H9 (cell line): ENCODE data around the gene CELF1. TPM values are rescaled to one million over a fixed set of nuclear protein-coding genes. Genes with fewer than 3 reads are reported as not detected.

Source experiments
- DNase-seq: peaks from one replicate; pipeline ENCODE4 v3.0.0-alpha.2; 2017
- H2AFZ ChIP-seq: one replicate; pipeline ENCODE4 v1.6.1; 2013; ENCODE audit warnings: mild to moderate bottlenecking, low read length, control low read depth, moderate library complexity
- H2AK5ac ChIP-seq: 2 replicates; pipeline ENCODE4 v1.6.1; 2013; ENCODE audit warnings: low read length, control low read depth, mixed read lengths; ENCODE audit not compliant: insufficient read length
- H2BK120ac ChIP-seq: one replicate; pipeline ENCODE4 v1.6.1; 2013; ENCODE audit warnings: low read depth, mild to moderate bottlenecking, low read length, control low read depth, inconsistent platforms; ENCODE audit not compliant: poor library complexity, severe bottlenecking
- H2BK12ac ChIP-seq: 2 replicates; pipeline ENCODE4 v1.6.1; 2013; ENCODE audit warnings: low read length, control low read depth, mixed read lengths, low read depth; ENCODE audit not compliant: insufficient read length
- H2BK15ac ChIP-seq: 2 replicates; pipeline ENCODE4 v1.6.1; 2013; ENCODE audit warnings: low read depth, low read length, control low read depth
- H2BK20ac ChIP-seq: one replicate; pipeline ENCODE4 v1.6.1; 2013; ENCODE audit warnings: low read depth, mild to moderate bottlenecking, low read length, control low read depth, inconsistent platforms; ENCODE audit not compliant: poor library complexity, severe bottlenecking
- H2BK5ac ChIP-seq: 2 replicates; pipeline ENCODE4 v1.6.1; 2013; ENCODE audit warnings: low read length, control low read depth, mixed read lengths; ENCODE audit not compliant: insufficient read length
- H3K14ac ChIP-seq: 2 replicates; pipeline ENCODE4 v1.6.1; 2013; ENCODE audit warnings: low read length, control low read depth; ENCODE audit not compliant: insufficient read depth
- H3K18ac ChIP-seq: 2 replicates; pipeline ENCODE4 v1.6.1; 2013; ENCODE audit warnings: low read depth, mild to moderate bottlenecking, mixed read lengths, low read length, control low read depth; ENCODE audit not compliant: insufficient read length
- H3K23ac ChIP-seq: 2 replicates; pipeline ENCODE4 v1.6.1; 2013; ENCODE audit warnings: low read length, control low read depth, mixed read lengths, low read depth; ENCODE audit not compliant: insufficient read length
- H3K23me2 ChIP-seq: 2 replicates; pipeline ENCODE4 v1.6.1; 2013; ENCODE audit warnings: low read depth, mild to moderate bottlenecking, mixed read lengths, low read length, control low read depth; ENCODE audit not compliant: insufficient read length, poor library complexity, severe bottlenecking
- H3K27ac ChIP-seq: 2 replicates; pipeline ENCODE4 v1.5.1; 2013; ENCODE audit warnings: low read length, control low read depth, mixed read lengths, low read depth; ENCODE audit not compliant: insufficient read length
- H3K27me3 ChIP-seq: 2 replicates; pipeline ENCODE4 v1.6.1; 2013; ENCODE audit warnings: low read length, control low read depth, inconsistent platforms; ENCODE audit not compliant: insufficient read depth
- H3K4ac ChIP-seq: 2 replicates; pipeline ENCODE4 v1.6.1; 2013; ENCODE audit warnings: low read depth, mild to moderate bottlenecking, control low read depth, inconsistent platforms, low read length, moderate library complexity
- H3K4me1 ChIP-seq: 2 replicates; pipeline ENCODE4 v1.6.1; 2013; ENCODE audit warnings: low read length, control low read depth, inconsistent platforms; ENCODE audit not compliant: insufficient read depth
- H3K4me2 ChIP-seq: 2 replicates; pipeline ENCODE4 v1.6.1; 2013; ENCODE audit warnings: low read length, control low read depth, mixed read lengths; ENCODE audit not compliant: insufficient read length, insufficient read depth
- H3K56ac ChIP-seq: 2 replicates; pipeline ENCODE4 v1.6.1; 2013; ENCODE audit warnings: low read depth, mild to moderate bottlenecking, mixed read lengths, low read length, control low read depth; ENCODE audit not compliant: insufficient read length
- H3K79me1 ChIP-seq: 2 replicates; pipeline ENCODE4 v1.6.1; 2013; ENCODE audit warnings: low read depth, mild to moderate bottlenecking, moderate library complexity, low read length, control low read depth, inconsistent platforms; ENCODE audit not compliant: insufficient read depth, poor library complexity, severe bottlenecking
- H3K79me2 ChIP-seq: 2 replicates; pipeline ENCODE4 v1.6.1; 2013; ENCODE audit warnings: low read length, control low read depth, inconsistent platforms; ENCODE audit not compliant: insufficient read depth
- H3K9ac ChIP-seq: 2 replicates; pipeline ENCODE4 v1.6.1; 2013; ENCODE audit warnings: low read length, control low read depth, mixed read lengths; ENCODE audit not compliant: insufficient read length; ENCODE audit errors: extremely low read depth
- H3K9me3 ChIP-seq: one replicate; pipeline ENCODE4 v1.6.1; 2013; ENCODE audit warnings: low read depth, low read length, inconsistent platforms; ENCODE audit not compliant: control insufficient read depth
- H3T11ph ChIP-seq: one replicate; pipeline ENCODE4 v1.6.1; 2013; ENCODE audit warnings: mild to moderate bottlenecking, low read length, control low read depth, inconsistent platforms
- H4K20me1 ChIP-seq: one replicate; pipeline ENCODE4 v1.6.1; 2013; ENCODE audit not compliant: control insufficient read depth, insufficient read length, insufficient read depth
- H4K5ac ChIP-seq: 2 replicates; pipeline ENCODE4 v1.6.1; 2013; ENCODE audit warnings: low read depth, mild to moderate bottlenecking, mixed read lengths, low read length, control low read depth; ENCODE audit not compliant: insufficient read length
- H4K8ac ChIP-seq: replicated peaks from 2 replicates; pipeline ENCODE4 v1.6.1; 2013; ENCODE audit warnings: low read length, control low read depth, mixed read lengths, low read depth; ENCODE audit not compliant: insufficient read length
- H4K91ac ChIP-seq: 2 replicates; pipeline ENCODE4 v1.6.1; 2013; ENCODE audit warnings: low read depth, mild to moderate bottlenecking, moderate library complexity, mixed read lengths, low read length, control low read depth; ENCODE audit not compliant: insufficient read length
- H3K27ac Mint-ChIP-seq, 3 experiments: 2 replicates in 2 of 3; 3 replicates in 1 of 3; pipeline ENCODE4 v1.8.0; 2020 to 2021; ENCODE audit warnings: mixed read lengths in 3 of 3, mild to moderate bottlenecking in 1 of 3, moderate library complexity in 1 of 3
- H3K27me3 Mint-ChIP-seq: 2 replicates; pipeline ENCODE4 v1.8.0; 2021; ENCODE audit warnings: low read depth, mild to moderate bottlenecking, moderate library complexity, mixed read lengths
- H3K36me3 Mint-ChIP-seq, 3 experiments: 2 replicates in 2 of 3; 3 replicates in 1 of 3; pipeline ENCODE4 v1.8.0; 2020 to 2021; ENCODE audit warnings: low read depth in 3 of 3, mixed read lengths in 3 of 3; ENCODE audit not compliant: insufficient read depth in 1 of 3
- H3K4me1 Mint-ChIP-seq, 2 experiments: 2 replicates each; pipeline ENCODE4 v1.8.0; 2020; ENCODE audit warnings: mixed read lengths in 2 of 2
- H3K4me3 Mint-ChIP-seq, 2 experiments: 2 replicates in 1 of 2; 3 replicates in 1 of 2; pipeline ENCODE4 v1.8.0; 2020 to 2021; ENCODE audit warnings: mild to moderate bottlenecking in 2 of 2, mixed read lengths in 2 of 2, moderate library complexity in 1 of 2
- H3K9me3 Mint-ChIP-seq, 2 experiments: 2 replicates in 1 of 2; 3 replicates in 1 of 2; pipeline ENCODE4 v1.8.0; 2020; ENCODE audit warnings: mild to moderate bottlenecking in 2 of 2, mixed read lengths in 2 of 2, moderate library complexity in 1 of 2
- WGBS: extraction: QIAGEN DNeasy Blood & Tissue Kit; methylation state at CpG from one replicate; pipeline ENCODE4 v1.1.7; 2013; ENCODE audit warnings: missing lambda C conversion rate, low lambda C conversion rate, mixed read lengths; ENCODE audit not compliant: insufficient read length; ENCODE audit errors: extremely low coverage; 5-methylcytosine and 5-hydroxymethylcytosine counted together
- total RNA-seq: library from RNA; stranded (reverse); gene quantifications from 2 replicates; pipeline ENCODE4 v1.2.1, GENCODE V29; 2021
- TF ChIP-seq, protein P1 (sequence below): fragments of 200-600 bp; sonication (generic); conservative IDR thresholded peaks from 3 replicates; pipeline ENCODE4 v1.8.0; 2021; ENCODE audit warnings: antibody characterized with exemption, mild to moderate bottlenecking

The CELF1 gene
- total RNA-seq, 1 experiment from 2014 or later, result 211 TPM

GRCh38 chr11:47495856-47496217 is 57.1 kb downstream of the CELF1 start:
- Histone ChIP-seq H3T11ph (no peak overlapping the region), H2BK5ac (no peak overlapping the region), H3K4ac (no peak overlapping the region), H4K20me1 (no peaks in the 10 kb centered on the region), H2BK12ac (no peak overlapping the region), H3K23me2 (no peaks in the 10 kb centered on the region), H3K23ac (no peak overlapping the region), H4K91ac (no peak overlapping the region), H3K4me2 (no peak overlapping the region), H3K9ac (no peak overlapping the region), H3K4me1 (peaks cover under 1% of the 10 kb centered on the region; the same call in 1 of the 2 replicates), H3K9me3 (no peaks in the 10 kb centered on the region), H3K79me2 (peaks cover 11% of the 10 kb centered on the region), H3K18ac (no peak overlapping the region), H2BK20ac (no peak overlapping the region), H4K8ac (no peak overlapping the region), H2AFZ (no peak overlapping the region), H3K27ac (no peak overlapping the region), H4K5ac (no peak overlapping the region), H2BK15ac (no peak overlapping the region), H3K14ac (no peak overlapping the region), H2AK5ac (no peak overlapping the region), H3K56ac (no peak overlapping the region), H3K27me3 (no peaks in the 10 kb centered on the region), H2BK120ac (no peak overlapping the region), H3K79me1 (peaks cover 15% of the 10 kb centered on the region)
- Mint-ChIP-seq H3K9me3 (no peaks in the 10 kb centered on the region), H3K4me1 (peaks cover 12 to 21% of the 10 kb centered on the region in 2 experiments), H3K36me3 (peaks cover 7 to 24% (median 10%) of the 10 kb centered on the region in 3 experiments; a peak in 4 of 7 replicates), H3K4me3 (no peak overlapping the region), H3K27me3 (no peaks in the 10 kb centered on the region), H3K27ac (no peak overlapping the region)
- WGBS, result no CpG with 5 or more reads among the region's 1 CpG
- no peak for DNase-seq
- TF ChIP-seq, protein P1, sequence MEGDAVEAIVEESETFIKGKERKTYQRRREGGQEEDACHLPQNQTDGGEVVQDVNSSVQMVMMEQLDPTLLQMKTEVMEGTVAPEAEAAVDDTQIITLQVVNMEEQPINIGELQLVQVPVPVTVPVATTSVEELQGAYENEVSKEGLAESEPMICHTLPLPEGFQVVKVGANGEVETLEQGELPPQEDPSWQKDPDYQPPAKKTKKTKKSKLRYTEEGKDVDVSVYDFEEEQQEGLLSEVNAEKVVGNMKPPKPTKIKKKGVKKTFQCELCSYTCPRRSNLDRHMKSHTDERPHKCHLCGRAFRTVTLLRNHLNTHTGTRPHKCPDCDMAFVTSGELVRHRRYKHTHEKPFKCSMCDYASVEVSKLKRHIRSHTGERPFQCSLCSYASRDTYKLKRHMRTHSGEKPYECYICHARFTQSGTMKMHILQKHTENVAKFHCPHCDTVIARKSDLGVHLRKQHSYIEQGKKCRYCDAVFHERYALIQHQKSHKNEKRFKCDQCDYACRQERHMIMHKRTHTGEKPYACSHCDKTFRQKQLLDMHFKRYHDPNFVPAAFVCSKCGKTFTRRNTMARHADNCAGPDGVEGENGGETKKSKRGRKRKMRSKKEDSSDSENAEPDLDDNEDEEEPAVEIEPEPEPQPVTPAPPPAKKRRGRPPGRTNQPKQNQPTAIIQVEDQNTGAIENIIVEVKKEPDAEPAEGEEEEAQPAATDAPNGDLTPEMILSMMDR, result no peak
